AG09319 (cell line): ENCODE data around the gene MBD3.

ENCODE experiments used
- DNase-seq: peaks from one replicate; pipeline ENCODE4 v3.0.0-alpha.2; 2010; ENCODE audit warnings: low read depth; ENCODE audit errors: extremely low read depth
- TF ChIP-seq, protein P1 (sequence below): IDR thresholded peaks from 2 replicates; pipeline ENCODE4 v1.5.1; 2011; ENCODE audit warnings: low read depth, mild to moderate bottlenecking, inconsistent platforms, low read length, moderate library complexity

Gene MBD3

DNA sequence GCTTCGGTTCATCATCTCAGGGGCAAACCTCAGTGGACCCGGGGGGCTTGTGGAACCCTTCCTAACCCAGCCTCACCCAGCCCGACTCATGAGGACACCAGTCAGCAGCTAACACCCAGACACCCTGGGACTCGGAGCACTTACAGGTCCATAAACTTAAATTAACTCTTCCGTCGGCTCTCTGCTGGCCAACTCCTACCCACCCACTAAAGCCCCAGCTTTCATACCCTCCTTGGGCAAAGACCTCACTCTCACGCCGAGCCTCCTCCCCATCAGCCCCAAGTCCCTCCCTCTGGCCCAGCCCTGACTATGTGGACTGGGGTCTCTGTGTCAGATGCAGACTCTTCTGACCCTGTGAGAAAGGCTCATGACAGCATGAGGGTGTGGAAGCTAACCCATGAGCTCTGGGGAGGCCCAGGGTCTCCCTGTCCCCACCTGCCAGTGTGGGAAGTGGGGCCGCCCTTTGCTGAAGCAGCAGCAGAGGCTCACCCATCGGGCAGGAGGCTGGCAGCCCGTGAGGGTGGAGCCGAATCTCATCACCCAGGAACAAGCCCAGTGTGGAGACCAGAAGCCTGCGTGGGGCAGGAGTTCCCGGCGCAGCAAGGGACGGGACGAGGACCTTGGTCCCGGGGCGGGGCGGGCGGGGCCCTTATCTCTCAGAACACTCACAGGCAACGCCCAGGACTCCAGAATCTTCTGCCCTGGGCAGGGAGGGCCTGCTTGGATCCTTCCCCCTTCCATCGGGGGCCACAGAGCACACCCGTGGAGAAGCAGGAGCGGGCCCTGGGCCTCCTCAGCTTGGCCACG, 40.0 kb upstream of the MBD3 start:
- DNase-seq = no peak
- TF ChIP-seq, protein P1, sequence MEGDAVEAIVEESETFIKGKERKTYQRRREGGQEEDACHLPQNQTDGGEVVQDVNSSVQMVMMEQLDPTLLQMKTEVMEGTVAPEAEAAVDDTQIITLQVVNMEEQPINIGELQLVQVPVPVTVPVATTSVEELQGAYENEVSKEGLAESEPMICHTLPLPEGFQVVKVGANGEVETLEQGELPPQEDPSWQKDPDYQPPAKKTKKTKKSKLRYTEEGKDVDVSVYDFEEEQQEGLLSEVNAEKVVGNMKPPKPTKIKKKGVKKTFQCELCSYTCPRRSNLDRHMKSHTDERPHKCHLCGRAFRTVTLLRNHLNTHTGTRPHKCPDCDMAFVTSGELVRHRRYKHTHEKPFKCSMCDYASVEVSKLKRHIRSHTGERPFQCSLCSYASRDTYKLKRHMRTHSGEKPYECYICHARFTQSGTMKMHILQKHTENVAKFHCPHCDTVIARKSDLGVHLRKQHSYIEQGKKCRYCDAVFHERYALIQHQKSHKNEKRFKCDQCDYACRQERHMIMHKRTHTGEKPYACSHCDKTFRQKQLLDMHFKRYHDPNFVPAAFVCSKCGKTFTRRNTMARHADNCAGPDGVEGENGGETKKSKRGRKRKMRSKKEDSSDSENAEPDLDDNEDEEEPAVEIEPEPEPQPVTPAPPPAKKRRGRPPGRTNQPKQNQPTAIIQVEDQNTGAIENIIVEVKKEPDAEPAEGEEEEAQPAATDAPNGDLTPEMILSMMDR = no peak

DNA sequence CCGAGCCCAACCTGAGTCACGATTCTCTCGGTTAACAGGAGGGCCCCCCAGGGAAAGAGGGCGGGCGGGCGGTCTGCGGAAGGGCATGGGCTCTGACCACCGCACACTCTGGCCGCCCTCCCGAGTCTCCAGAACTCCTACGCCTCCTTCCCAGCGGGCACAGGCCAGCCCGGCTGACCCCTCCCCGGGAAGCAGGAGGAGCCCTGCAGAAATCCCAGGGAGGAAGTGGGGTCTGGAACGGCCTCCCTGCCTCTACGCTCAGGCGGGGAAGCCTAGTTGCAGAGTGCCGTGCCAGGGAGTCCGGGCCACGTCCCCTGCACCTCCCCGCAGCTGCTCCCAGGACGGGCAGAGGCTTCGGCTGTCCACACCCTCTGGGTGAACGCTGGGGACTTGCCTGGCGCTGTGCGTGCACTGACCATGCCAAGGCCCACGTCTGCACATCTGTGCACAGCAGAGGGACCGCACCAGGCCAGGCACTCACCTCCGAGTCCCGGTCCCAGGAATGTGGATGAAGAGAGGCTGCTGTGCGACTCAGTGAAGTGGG, 39.0 kb upstream of the MBD3 start:
- no peak for DNase-seq

DNA sequence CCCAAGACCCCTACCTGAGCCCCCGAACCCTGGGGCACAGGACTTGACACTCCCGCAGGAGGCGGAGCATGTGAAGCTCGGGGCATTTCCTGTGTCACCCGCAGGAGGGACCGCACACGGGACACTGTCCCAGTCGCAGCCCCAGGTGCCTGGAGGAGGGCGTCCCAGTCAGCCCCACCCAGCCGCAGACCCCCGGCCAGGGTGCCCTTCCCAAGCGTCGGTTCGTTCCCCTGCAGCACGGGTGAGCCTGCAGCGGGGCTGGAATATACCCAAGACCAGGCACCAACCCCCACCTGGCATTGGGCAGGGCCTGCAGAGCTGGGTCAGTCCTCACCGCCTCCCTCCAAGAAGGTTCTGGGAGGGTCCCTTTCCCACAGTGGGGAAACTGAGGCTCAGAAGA, 38.1 kb upstream of the MBD3 start:
- no peak for DNase-seq
- TF ChIP-seq, protein P1 = no peak

More for the DNA sequence above, 39.0 kb upstream of the MBD3 start:
- TF ChIP-seq, protein P1 = no peak

DNA sequence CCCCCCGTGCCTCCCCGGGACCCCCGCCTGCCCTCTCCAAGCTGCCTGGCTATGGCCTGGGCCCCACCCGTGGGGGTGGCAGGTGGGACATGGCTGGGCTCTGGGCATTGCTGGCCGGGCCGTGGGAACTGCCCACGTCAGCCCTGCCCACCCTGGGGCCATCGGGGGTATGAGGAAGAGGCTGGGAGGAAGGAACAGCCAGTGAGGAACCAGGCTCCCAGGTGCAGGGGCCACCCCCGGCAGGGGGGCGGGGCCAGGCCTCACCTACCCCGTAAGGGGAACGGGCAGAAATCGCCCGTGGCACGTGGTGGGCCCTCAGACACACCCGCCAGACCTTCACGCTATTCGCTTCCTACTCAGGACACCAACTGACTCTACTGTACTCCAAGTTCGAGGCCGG, 37.3 kb upstream of the MBD3 start:
- DNase-seq = no peak
- TF ChIP-seq, protein P1 = no peak

DNA sequence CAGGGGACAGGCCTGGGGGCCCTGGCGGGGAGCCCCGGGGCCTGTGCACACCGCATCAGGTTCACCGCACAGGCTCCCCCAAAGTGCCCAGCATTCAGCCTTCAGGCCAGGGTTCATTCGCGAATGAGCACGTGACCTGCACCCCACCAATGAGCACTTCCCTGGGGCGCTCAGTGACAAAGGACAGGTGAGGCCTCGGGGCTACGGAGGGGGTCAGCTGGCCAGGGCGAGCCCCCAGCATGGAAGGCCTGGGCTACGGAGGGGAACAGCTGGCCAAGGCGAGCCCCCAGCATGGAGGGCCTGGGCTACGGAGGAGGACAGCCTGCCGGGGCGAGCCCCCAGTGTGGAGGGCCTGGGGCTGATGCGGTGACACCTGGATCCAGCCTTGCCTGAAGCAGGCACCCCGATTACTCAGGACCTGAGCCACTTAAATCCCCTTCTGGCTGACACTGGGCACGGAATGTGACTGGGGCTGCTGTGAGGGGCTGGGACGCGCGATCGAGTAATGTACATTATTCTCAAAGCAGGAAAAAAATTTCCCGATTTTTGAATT, 36.7 kb upstream of the MBD3 start:
- no peak for DNase-seq
- TF ChIP-seq, protein P1 = no peak

DNA sequence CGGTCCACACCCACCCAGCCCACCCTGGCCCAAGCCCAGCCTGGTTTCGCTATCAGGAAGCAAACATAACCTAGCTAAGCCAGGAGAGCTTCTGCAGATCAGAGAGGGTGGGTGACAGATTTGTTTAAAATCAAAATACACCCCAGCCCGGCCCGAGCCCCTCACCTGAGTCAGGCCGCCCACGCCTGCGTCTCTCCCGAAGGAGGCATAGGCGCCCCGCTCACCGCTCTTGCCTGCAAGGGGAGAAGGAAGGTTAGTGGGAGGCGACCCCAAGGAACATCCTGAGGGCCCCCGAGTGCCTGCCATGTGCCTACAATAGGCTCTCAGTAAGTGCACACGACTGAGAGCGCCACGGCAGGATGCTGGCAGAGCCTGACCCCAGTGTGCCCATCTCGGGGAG, 34.5 kb upstream of the MBD3 start:
- TF ChIP-seq, protein P1 = no peak
- no peak for DNase-seq

DNA sequence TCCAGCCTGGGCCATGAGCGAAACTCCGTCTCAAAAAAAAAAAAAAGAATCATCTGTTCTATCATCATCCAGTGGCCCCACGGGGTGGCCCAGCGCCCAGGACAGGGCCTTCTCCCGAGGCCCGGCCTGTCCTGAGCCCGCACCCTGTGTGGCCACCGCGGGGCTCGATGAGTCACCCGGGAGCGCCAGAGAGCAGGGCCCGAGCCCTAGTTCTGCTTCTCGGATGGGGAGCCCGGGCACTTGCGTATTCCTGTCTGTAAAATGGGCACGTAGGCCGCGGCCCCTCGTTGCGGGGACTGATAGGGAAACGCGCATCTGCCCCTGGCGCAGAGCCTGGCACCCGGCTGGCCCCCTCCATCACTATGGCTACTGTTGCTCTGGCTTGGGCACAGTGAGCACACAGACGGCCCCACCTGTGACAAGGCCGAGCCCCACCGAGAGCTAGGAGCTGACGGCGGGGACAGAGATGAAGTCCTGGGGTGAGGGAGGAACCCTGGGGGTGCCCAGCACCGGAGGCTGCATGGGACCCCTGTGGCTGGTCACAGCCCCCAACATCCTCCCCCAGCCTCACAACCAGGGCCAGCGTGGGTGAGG, 33.8 kb upstream of the MBD3 start:
- TF ChIP-seq, protein P1 = no peak

More for the DNA sequence above, 33.8 kb upstream of the MBD3 start:
- DNase-seq = no peak
